H9 (cell line): Measurements from ENCODE around the gene GDF15. TPM values are rescaled to one million over a fixed set of nuclear protein-coding genes. Genes with fewer than 3 reads are reported as not detected.

Experiments
- DNase-seq: peaks from one replicate; pipeline ENCODE4 v3.0.0-alpha.2; 2017
- H2AFZ ChIP-seq: one replicate; pipeline ENCODE4 v1.6.1; 2013; ENCODE audit warnings: mild to moderate bottlenecking, low read length, control low read depth, moderate library complexity
- H2AK5ac ChIP-seq: 2 replicates; pipeline ENCODE4 v1.6.1; 2013; ENCODE audit warnings: low read length, control low read depth, mixed read lengths; ENCODE audit not compliant: insufficient read length
- H2BK120ac ChIP-seq: one replicate; pipeline ENCODE4 v1.6.1; 2013; ENCODE audit warnings: low read depth, mild to moderate bottlenecking, low read length, control low read depth, inconsistent platforms; ENCODE audit not compliant: poor library complexity, severe bottlenecking
- H2BK12ac ChIP-seq: 2 replicates; pipeline ENCODE4 v1.6.1; 2013; ENCODE audit warnings: low read length, control low read depth, mixed read lengths, low read depth; ENCODE audit not compliant: insufficient read length
- H2BK15ac ChIP-seq: 2 replicates; pipeline ENCODE4 v1.6.1; 2013; ENCODE audit warnings: low read depth, low read length, control low read depth
- H2BK20ac ChIP-seq: one replicate; pipeline ENCODE4 v1.6.1; 2013; ENCODE audit warnings: low read depth, mild to moderate bottlenecking, low read length, control low read depth, inconsistent platforms; ENCODE audit not compliant: poor library complexity, severe bottlenecking
- H2BK5ac ChIP-seq: 2 replicates; pipeline ENCODE4 v1.6.1; 2013; ENCODE audit warnings: low read length, control low read depth, mixed read lengths; ENCODE audit not compliant: insufficient read length
- H3K14ac ChIP-seq: 2 replicates; pipeline ENCODE4 v1.6.1; 2013; ENCODE audit warnings: low read length, control low read depth; ENCODE audit not compliant: insufficient read depth
- H3K18ac ChIP-seq: 2 replicates; pipeline ENCODE4 v1.6.1; 2013; ENCODE audit warnings: low read depth, mild to moderate bottlenecking, mixed read lengths, low read length, control low read depth; ENCODE audit not compliant: insufficient read length
- H3K23ac ChIP-seq: 2 replicates; pipeline ENCODE4 v1.6.1; 2013; ENCODE audit warnings: low read length, control low read depth, mixed read lengths, low read depth; ENCODE audit not compliant: insufficient read length
- H3K23me2 ChIP-seq: 2 replicates; pipeline ENCODE4 v1.6.1; 2013; ENCODE audit warnings: low read depth, mild to moderate bottlenecking, mixed read lengths, low read length, control low read depth; ENCODE audit not compliant: insufficient read length, poor library complexity, severe bottlenecking
- H3K27ac ChIP-seq: 2 replicates; pipeline ENCODE4 v1.5.1; 2013; ENCODE audit warnings: low read length, control low read depth, mixed read lengths, low read depth; ENCODE audit not compliant: insufficient read length
- H3K27me3 ChIP-seq: 2 replicates; pipeline ENCODE4 v1.6.1; 2013; ENCODE audit warnings: low read length, control low read depth, inconsistent platforms; ENCODE audit not compliant: insufficient read depth
- H3K4ac ChIP-seq: 2 replicates; pipeline ENCODE4 v1.6.1; 2013; ENCODE audit warnings: low read depth, mild to moderate bottlenecking, control low read depth, inconsistent platforms, low read length, moderate library complexity
- H3K4me1 ChIP-seq: 2 replicates; pipeline ENCODE4 v1.6.1; 2013; ENCODE audit warnings: low read length, control low read depth, inconsistent platforms; ENCODE audit not compliant: insufficient read depth
- H3K4me2 ChIP-seq: 2 replicates; pipeline ENCODE4 v1.6.1; 2013; ENCODE audit warnings: low read length, control low read depth, mixed read lengths; ENCODE audit not compliant: insufficient read length, insufficient read depth
- H3K56ac ChIP-seq: 2 replicates; pipeline ENCODE4 v1.6.1; 2013; ENCODE audit warnings: low read depth, mild to moderate bottlenecking, mixed read lengths, low read length, control low read depth; ENCODE audit not compliant: insufficient read length
- H3K79me1 ChIP-seq: 2 replicates; pipeline ENCODE4 v1.6.1; 2013; ENCODE audit warnings: low read depth, mild to moderate bottlenecking, moderate library complexity, low read length, control low read depth, inconsistent platforms; ENCODE audit not compliant: insufficient read depth, poor library complexity, severe bottlenecking
- H3K79me2 ChIP-seq: 2 replicates; pipeline ENCODE4 v1.6.1; 2013; ENCODE audit warnings: low read length, control low read depth, inconsistent platforms; ENCODE audit not compliant: insufficient read depth
- H3K9ac ChIP-seq: 2 replicates; pipeline ENCODE4 v1.6.1; 2013; ENCODE audit warnings: low read length, control low read depth, mixed read lengths; ENCODE audit not compliant: insufficient read length; ENCODE audit errors: extremely low read depth
- H3K9me3 ChIP-seq: one replicate; pipeline ENCODE4 v1.6.1; 2013; ENCODE audit warnings: low read depth, low read length, inconsistent platforms; ENCODE audit not compliant: control insufficient read depth
- H3T11ph ChIP-seq: one replicate; pipeline ENCODE4 v1.6.1; 2013; ENCODE audit warnings: mild to moderate bottlenecking, low read length, control low read depth, inconsistent platforms
- H4K20me1 ChIP-seq: one replicate; pipeline ENCODE4 v1.6.1; 2013; ENCODE audit not compliant: control insufficient read depth, insufficient read length, insufficient read depth
- H4K5ac ChIP-seq: 2 replicates; pipeline ENCODE4 v1.6.1; 2013; ENCODE audit warnings: low read depth, mild to moderate bottlenecking, mixed read lengths, low read length, control low read depth; ENCODE audit not compliant: insufficient read length
- H4K8ac ChIP-seq: replicated peaks from 2 replicates; pipeline ENCODE4 v1.6.1; 2013; ENCODE audit warnings: low read length, control low read depth, mixed read lengths, low read depth; ENCODE audit not compliant: insufficient read length
- H4K91ac ChIP-seq: 2 replicates; pipeline ENCODE4 v1.6.1; 2013; ENCODE audit warnings: low read depth, mild to moderate bottlenecking, moderate library complexity, mixed read lengths, low read length, control low read depth; ENCODE audit not compliant: insufficient read length
- H3K27ac Mint-ChIP-seq, 3 experiments: 2 replicates in 2 of 3; 3 replicates in 1 of 3; pipeline ENCODE4 v1.8.0; 2020 to 2021; ENCODE audit warnings: mixed read lengths in 3 of 3, mild to moderate bottlenecking in 1 of 3, moderate library complexity in 1 of 3
- H3K27me3 Mint-ChIP-seq: 2 replicates; pipeline ENCODE4 v1.8.0; 2021; ENCODE audit warnings: low read depth, mild to moderate bottlenecking, moderate library complexity, mixed read lengths
- H3K36me3 Mint-ChIP-seq, 3 experiments: 2 replicates in 2 of 3; 3 replicates in 1 of 3; pipeline ENCODE4 v1.8.0; 2020 to 2021; ENCODE audit warnings: low read depth in 3 of 3, mixed read lengths in 3 of 3; ENCODE audit not compliant: insufficient read depth in 1 of 3
- H3K4me1 Mint-ChIP-seq, 2 experiments: 2 replicates each; pipeline ENCODE4 v1.8.0; 2020; ENCODE audit warnings: mixed read lengths in 2 of 2
- H3K4me3 Mint-ChIP-seq, 2 experiments: 2 replicates in 1 of 2; 3 replicates in 1 of 2; pipeline ENCODE4 v1.8.0; 2020 to 2021; ENCODE audit warnings: mild to moderate bottlenecking in 2 of 2, mixed read lengths in 2 of 2, moderate library complexity in 1 of 2
- H3K9me3 Mint-ChIP-seq, 2 experiments: 2 replicates in 1 of 2; 3 replicates in 1 of 2; pipeline ENCODE4 v1.8.0; 2020; ENCODE audit warnings: mild to moderate bottlenecking in 2 of 2, mixed read lengths in 2 of 2, moderate library complexity in 1 of 2
- CTCF ChIP-seq: fragments of 200-600 bp; sonication (generic); conservative IDR thresholded peaks from 3 replicates; pipeline ENCODE4 v1.8.0; 2021; ENCODE audit warnings: antibody characterized with exemption, mild to moderate bottlenecking
- WGBS: extraction: QIAGEN DNeasy Blood & Tissue Kit; methylation state at CpG from one replicate; pipeline ENCODE4 v1.1.7; 2013; ENCODE audit warnings: missing lambda C conversion rate, low lambda C conversion rate, mixed read lengths; ENCODE audit not compliant: insufficient read length; ENCODE audit errors: extremely low coverage; 5-methylcytosine and 5-hydroxymethylcytosine counted together
- total RNA-seq: library from RNA; stranded (reverse); gene quantifications from 2 replicates; pipeline ENCODE4 v1.2.1, GENCODE V29; 2021

Gene GDF15
- total RNA-seq, 1 experiment from 2014 or later = 5.7 TPM

DNA sequence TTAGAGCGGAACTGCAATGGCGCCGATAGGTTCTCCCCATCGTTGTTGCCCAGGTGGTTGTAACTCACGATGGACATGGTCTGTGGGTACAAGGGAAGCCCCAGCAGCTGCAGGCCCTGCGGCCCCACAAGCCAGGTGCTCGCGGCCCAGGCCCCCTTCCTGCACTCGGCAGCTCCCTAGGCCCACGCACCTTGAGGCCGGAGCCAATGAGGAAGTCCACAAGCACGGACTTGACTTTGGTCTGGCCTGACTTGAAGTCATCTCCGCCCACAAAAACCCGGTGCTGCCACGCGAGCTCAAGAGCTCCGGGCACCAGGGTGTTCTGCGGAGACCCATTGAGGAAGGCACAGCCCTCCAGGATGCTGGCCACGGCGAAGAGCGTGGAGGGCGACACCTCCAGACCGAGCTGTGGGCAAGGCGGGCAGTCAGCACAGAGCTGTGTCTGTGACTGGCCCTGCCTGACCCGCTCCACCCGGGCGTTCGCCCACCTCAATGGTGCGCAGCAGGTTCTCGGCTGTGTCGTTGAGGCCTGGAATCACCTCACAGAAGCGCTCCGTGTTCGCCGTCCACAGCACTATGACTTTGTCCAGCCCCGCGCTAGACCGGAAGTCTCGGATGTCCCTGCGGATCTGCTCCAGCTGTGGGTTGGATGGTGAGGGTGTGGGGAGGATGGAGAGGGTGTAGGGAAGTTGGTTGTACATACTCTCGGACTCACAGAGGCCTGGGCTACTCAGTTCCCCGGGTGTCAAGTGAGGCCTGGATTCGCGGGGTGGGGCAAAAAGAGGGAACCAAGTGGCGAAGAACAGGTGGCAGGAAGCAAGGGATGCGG lies 50.1 kb downstream of the GDF15 start:
- Histone ChIP-seq H3K23me2 (peaks cover 16% of the 10 kb centered on the region), H2BK12ac (no peak overlapping the region), H2BK15ac (no peak overlapping the region), H4K20me1 (peaks cover 3% of the 10 kb centered on the region), H3K23ac (no peak overlapping the region), H4K8ac (no peak overlapping the region), H2AK5ac (no peak overlapping the region), H3K9me3 (no peaks in the 10 kb centered on the region), H3K79me2 (no peaks in the 10 kb centered on the region), H3T11ph (no peak overlapping the region), H3K14ac (no peak overlapping the region), H3K56ac (no peak overlapping the region), H2BK120ac (no peak overlapping the region), H3K27me3 (no peaks in the 10 kb centered on the region), H3K4me1 (peaks cover 7% of the 10 kb centered on the region; the same call in 1 of the 2 replicates), H4K5ac (no peak overlapping the region), H3K18ac (no peak overlapping the region), H3K4me2 (peak overlapping the region; percentile 58), H3K79me1 (no peaks in the 10 kb centered on the region), H3K9ac (no peak overlapping the region), H2AFZ (no peak overlapping the region), H2BK5ac (no peak overlapping the region), H3K4ac (no peak overlapping the region), H3K27ac (no peak overlapping the region), H4K91ac (no peak overlapping the region), H2BK20ac (no peak overlapping the region)
- Mint-ChIP-seq H3K27ac (peak overlapping the region in 2 of 3 experiments; percentile 34 to 57; a peak in 2 of 7 replicates), H3K36me3 (peaks cover 2 to 21% (median 19%) of the 10 kb centered on the region in 3 experiments; a peak in 6 of 7 replicates), H3K4me1 (peaks cover 33 to 45% of the 10 kb centered on the region in 2 experiments), H3K4me3 (peak overlapping the region; percentile 74 to 79), H3K27me3 (peaks cover 2% of the 10 kb centered on the region), H3K9me3 (no peaks in the 10 kb centered on the region; a peak in 1 of 5 replicates)
- DNase-seq = no peak
- no CpG with 5 or more reads among the region's 46 CpGs for WGBS
- no peak for TF ChIP-seq CTCF
